Measurements from ENCODE around the gene OSCAR. TPM values are rescaled to one million over a fixed set of nuclear protein-coding genes. Genes with fewer than 3 reads are reported as not detected.
A peak's percentile ranks its signal among the peaks of the same experiment; 100 is the strongest.
"Not testable (repeated sequence)": the region's sequence is repeated elsewhere in the genome, so short reads cannot be mapped to it uniquely, and the experiment has no call there.

Gene OSCAR
- total RNA-seq, 2 donors from 2014 or later, result 1.1 to 2.3 TPM

DNA sequence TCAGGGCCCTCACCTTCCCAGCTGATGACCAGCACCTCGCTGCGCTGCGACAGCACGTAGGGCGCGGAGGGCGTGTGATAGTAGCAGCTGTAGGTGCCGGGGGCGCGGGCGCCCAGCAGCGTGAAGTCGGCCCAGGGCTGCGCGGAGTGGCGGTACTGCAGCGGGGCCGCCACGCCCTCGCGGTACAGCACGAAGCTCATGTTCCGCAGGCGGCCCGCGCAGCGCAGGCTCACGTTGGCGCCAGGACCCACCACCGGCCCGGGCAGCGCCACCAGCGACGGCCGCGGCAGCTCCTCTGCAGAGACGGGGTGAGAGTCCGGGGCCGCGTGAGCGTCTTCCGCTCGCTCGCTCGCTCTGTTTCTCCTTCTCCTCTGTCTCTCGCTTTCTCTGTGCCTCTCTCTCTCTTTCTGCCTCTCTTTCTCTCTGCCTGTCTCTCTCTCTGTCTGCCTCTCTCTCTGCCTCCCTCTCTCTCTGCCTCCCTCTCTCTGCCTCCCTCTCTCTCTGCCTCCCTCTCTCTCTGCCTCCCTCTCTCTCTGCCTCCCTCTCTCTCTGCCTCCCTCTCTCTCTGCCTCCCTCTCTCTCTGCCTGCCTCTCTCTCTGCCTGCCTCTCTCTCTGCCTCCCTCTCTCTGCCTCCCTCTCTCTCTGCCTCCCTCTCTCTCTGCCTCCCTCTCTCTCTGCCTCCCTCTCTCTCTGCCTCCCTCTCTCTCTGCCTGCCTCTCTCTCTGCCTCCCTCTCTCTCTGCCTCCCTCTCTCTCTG, 4.6 kb downstream of the OSCAR start:
- ATAC-seq (replicated peaks in 1 of 2), result peak; percentile 83 to 88
- peak overlapping the region; percentile 56 for H3K27ac Mint-ChIP-seq
- H3K36me3 Mint-ChIP-seq (ENCODE audit: insufficient read depth in 2 of 2); H3K9me3 Mint-ChIP-seq: not testable (repeated sequence)
- peaks cover 22% of the 10 kb centered on the region for H3K27me3 Mint-ChIP-seq (ENCODE audit: low read depth)
- DNase-seq, result peak; percentile 58 to 61
- H3K4me3 Mint-ChIP-seq, result peak overlapping the region; percentile 79 to 85
- H3K4me1 Mint-ChIP-seq (ENCODE audit: low read depth), result peaks cover 14% of the 10 kb centered on the region

- Mint-ChIP-seq H3K36me3 (ENCODE audit: insufficient read depth in 2 of 2) (peaks cover 0 to 4% of the 10 kb centered on the region in 2 donors), H3K4me1 (ENCODE audit: low read depth) (peaks cover 11% of the 10 kb centered on the region), H3K4me3 (peak overlapping the region; percentile 79 to 85), H3K27me3 (ENCODE audit: low read depth) (peaks cover 22% of the 10 kb centered on the region), H3K27ac (no peak overlapping the region), H3K9me3 (no peaks in the 10 kb centered on the region)
- no peak for ATAC-seq (replicated peaks in 1 of 2)
- DNase-seq, result no peak
Measured at GRCh38 chr19:54095136-54095858, 5.3 kb downstream of the OSCAR start.

DNA sequence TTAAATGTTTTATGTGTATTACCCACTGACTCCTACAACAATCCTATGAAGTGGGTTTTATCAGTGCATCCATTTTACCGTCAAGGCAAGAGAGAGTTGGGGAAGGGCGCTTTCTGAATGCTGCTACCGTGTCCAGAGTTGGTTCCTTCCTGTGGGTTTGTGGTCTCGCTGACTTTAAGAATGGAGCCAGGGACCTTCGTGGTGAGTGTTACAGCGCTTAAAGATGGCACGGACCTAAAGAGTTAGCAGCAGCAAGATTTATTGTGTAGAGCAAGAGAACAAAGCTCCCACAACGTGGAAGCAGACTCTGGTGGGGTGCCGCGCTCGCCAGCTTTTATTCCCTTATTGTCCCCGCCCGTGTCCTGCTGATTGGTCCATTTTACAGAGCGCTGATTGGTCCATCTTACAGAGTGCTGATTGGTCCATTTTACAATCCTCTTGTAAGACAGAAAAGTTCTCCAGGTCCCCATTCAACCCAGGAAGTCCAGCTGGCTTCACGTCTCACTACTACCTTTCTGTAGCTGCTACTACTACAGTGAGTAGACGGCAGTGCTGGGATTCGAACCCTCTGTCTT, 6.1 kb downstream of the OSCAR start:
- Mint-ChIP-seq H3K36me3 (ENCODE audit: insufficient read depth in 2 of 2) (peaks cover 0 to 4% of the 10 kb centered on the region in 2 donors), H3K4me1 (ENCODE audit: low read depth) (peaks cover 11% of the 10 kb centered on the region), H3K27me3 (ENCODE audit: low read depth) (peaks cover 22% of the 10 kb centered on the region), H3K9me3 (no peaks in the 10 kb centered on the region), H3K4me3 (peak overlapping the region in 1 of 2 donors; percentile 14), H3K27ac (no peak overlapping the region)
- no peak for ATAC-seq (replicated peaks in 1 of 2)
- DNase-seq, result no peak

- Mint-ChIP-seq H3K27me3 (ENCODE audit: low read depth) (no peaks in the 10 kb centered on the region), H3K27ac (no peak overlapping the region), H3K36me3 (ENCODE audit: insufficient read depth in 2 of 2) (peaks cover 8% of the 10 kb centered on the region in 2 donors), H3K4me3 (no peak overlapping the region), H3K4me1 (ENCODE audit: low read depth) (no peaks in the 10 kb centered on the region), H3K9me3 (peaks cover 4 to 8% of the 10 kb centered on the region in 2 donors)
- no peak for DNase-seq
- ATAC-seq (replicated peaks in 1 of 2), result no peak
Measured at GRCh38 chr19:54084410-54084809, 16.2 kb downstream of the OSCAR start.

- DNase-seq, result no peak
- peaks cover 8% of the 10 kb centered on the region in 2 donors for H3K36me3 Mint-ChIP-seq (ENCODE audit: insufficient read depth in 2 of 2)
- no peak for ATAC-seq (replicated peaks in 1 of 2)
- H3K4me3 Mint-ChIP-seq, result no peak within 1 kb of the TSS
- H3K27ac Mint-ChIP-seq, result no peak within 1 kb of the TSS
- no peaks in the 10 kb centered on the region for H3K27me3 Mint-ChIP-seq (ENCODE audit: low read depth)
- H3K9me3 Mint-ChIP-seq, result peaks cover 4 to 8% of the 10 kb centered on the region in 2 donors
- H3K4me1 Mint-ChIP-seq (ENCODE audit: low read depth), result no peaks in the 10 kb centered on the region
Measured at GRCh38 chr19:54081032-54081431, 19.6 kb downstream of the OSCAR start, which contains the start of gene TARM1. TSS of gene TARM1 (minus strand) at chr19:54081365. CDS start at chr19:54081340, 25 bp downstream.

- DNase-seq (no peak), ATAC-seq (replicated peaks in 1 of 2) (no peak)
- H3K4me3 Mint-ChIP-seq, result no peak overlapping the region
- no peaks in the 10 kb centered on the region for H3K27me3 Mint-ChIP-seq (ENCODE audit: low read depth)
- H3K4me1 Mint-ChIP-seq (ENCODE audit: low read depth), result no peaks in the 10 kb centered on the region
- peaks cover 0 to 4% of the 10 kb centered on the region in 2 donors for H3K9me3 Mint-ChIP-seq
- no peak overlapping the region for H3K27ac Mint-ChIP-seq
- H3K36me3 Mint-ChIP-seq (ENCODE audit: insufficient read depth in 2 of 2), result peaks cover 4 to 6% of the 10 kb centered on the region in 2 donors
Measured at GRCh38 chr19:54077334-54077733, 23.3 kb downstream of the OSCAR start.

DNA sequence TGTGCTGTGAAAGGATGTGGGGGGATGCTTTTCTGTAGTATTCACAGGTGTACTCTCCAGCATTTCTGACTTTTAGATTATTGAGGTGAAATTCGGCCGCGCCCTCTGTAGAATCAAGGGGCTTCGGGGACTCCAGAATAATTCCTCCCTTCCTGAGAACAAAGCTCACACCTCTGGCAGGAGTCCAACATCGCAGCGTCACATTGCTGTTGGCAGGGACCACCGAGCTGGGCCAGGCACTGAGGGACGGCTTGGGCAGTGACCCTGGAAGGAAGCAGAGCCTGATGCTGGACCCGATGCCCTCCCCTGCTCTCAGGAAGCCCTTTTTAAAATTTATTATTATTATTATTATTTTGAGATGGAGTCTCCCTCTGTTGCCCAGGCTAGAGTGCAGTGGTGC, 25.8 kb downstream of the OSCAR start:
- Mint-ChIP-seq H3K4me1 (ENCODE audit: low read depth) (no peaks in the 10 kb centered on the region), H3K4me3 (no peak overlapping the region), H3K36me3 (ENCODE audit: insufficient read depth in 2 of 2) (peaks cover 1 to 4% of the 10 kb centered on the region in 2 donors), H3K27ac (no peak overlapping the region), H3K9me3 (peaks cover 0 to 1% of the 10 kb centered on the region in 2 donors), H3K27me3 (ENCODE audit: low read depth) (no peaks in the 10 kb centered on the region)
- DNase-seq (no peak), ATAC-seq (replicated peaks in 1 of 2) (no peak)

GRCh38 chr19:54073829-54074228, 26.8 kb downstream of the OSCAR start:
- no peak for DNase-seq
- H3K27me3 Mint-ChIP-seq (ENCODE audit: low read depth), result no peaks in the 10 kb centered on the region
- H3K4me1 Mint-ChIP-seq (ENCODE audit: low read depth), result no peaks in the 10 kb centered on the region
- H3K36me3 Mint-ChIP-seq (ENCODE audit: insufficient read depth in 2 of 2), result no peaks in the 10 kb centered on the region
- H3K4me3 Mint-ChIP-seq, result no peak overlapping the region
- H3K9me3 Mint-ChIP-seq, result no peaks in the 10 kb centered on the region
- no peak for ATAC-seq (replicated peaks in 1 of 2)
- no peak overlapping the region for H3K27ac Mint-ChIP-seq

- Mint-ChIP-seq H3K27ac (no peak overlapping the region), H3K4me3 (no peak overlapping the region), H3K9me3 (no peaks in the 10 kb centered on the region), H3K36me3 (ENCODE audit: insufficient read depth in 2 of 2) (no peaks in the 10 kb centered on the region), H3K27me3 (ENCODE audit: low read depth) (peaks cover 12% of the 10 kb centered on the region), H3K4me1 (ENCODE audit: low read depth) (no peaks in the 10 kb centered on the region)
- ATAC-seq (replicated peaks in 1 of 2) (no peak), DNase-seq (no peak)
Measured at GRCh38 chr19:54069470-54069869, 31.1 kb downstream of the OSCAR start.

DNA sequence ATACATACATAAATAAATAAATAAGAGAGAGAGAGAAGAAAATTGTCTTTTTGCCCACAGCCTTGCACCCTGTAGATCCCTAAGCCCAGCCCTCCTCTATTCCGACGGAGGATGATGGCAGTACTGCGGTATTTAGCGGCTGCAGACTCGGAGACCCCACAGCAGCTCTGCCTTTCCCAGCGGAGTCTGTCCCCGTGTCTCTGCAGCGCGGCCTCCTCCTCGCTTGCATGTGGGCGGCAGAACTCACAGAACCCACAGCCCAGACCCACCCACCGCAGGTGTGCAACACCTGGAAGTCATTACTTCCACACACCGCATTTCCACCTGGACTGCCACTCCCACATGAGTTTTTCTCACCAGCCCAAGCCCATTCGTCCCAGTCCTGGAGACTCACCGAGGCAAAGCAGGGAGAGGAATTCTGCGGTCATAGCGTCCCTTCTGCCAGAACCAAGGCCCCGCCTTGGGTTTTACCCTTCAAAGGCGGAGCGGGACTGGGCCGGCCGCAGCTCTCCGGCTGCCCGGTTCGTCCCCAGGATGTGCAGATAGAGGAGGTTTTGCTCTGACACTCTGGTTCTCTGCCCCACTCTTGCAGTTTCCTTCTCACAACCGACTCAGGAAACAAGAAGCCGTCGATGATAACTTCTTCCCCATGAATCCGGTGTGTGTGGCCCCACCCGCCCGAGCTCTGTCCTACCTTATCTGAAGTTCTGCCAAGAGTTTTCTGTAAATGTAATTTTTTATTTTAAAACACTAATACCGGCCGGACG, 37.1 kb downstream of the OSCAR start, which contains the start of gene VSTM1:
TSS of gene VSTM1 (minus strand) at position 548 of the 767 bp plus-strand sequence. CDS start at position 428, 120 bp downstream.
- Mint-ChIP-seq H3K4me3 (no peak within 1 kb of the TSS), H3K9me3 (no peaks in the 10 kb centered on the region), H3K27me3 (ENCODE audit: low read depth) (peaks cover 31% of the 10 kb centered on the region), H3K36me3 (ENCODE audit: insufficient read depth in 2 of 2) (no peaks in the 10 kb centered on the region), H3K4me1 (ENCODE audit: low read depth) (no peaks in the 10 kb centered on the region), H3K27ac (no peak within 1 kb of the TSS)
- DNase-seq (no peak), ATAC-seq (replicated peaks in 1 of 2) (no peak)

GRCh38 chr19:54062643-54063042, 38.0 kb downstream of the OSCAR start:
- no peak overlapping the region for H3K4me3 Mint-ChIP-seq
- DNase-seq, result no peak
- H3K4me1 Mint-ChIP-seq (ENCODE audit: low read depth), result no peaks in the 10 kb centered on the region
- no peak for ATAC-seq (replicated peaks in 1 of 2)
- H3K27me3 Mint-ChIP-seq (ENCODE audit: low read depth), result peaks cover 31% of the 10 kb centered on the region
- no peak overlapping the region for H3K27ac Mint-ChIP-seq
- no peaks in the 10 kb centered on the region for H3K36me3 Mint-ChIP-seq (ENCODE audit: insufficient read depth in 2 of 2)
- no peaks in the 10 kb centered on the region for H3K9me3 Mint-ChIP-seq

DNA sequence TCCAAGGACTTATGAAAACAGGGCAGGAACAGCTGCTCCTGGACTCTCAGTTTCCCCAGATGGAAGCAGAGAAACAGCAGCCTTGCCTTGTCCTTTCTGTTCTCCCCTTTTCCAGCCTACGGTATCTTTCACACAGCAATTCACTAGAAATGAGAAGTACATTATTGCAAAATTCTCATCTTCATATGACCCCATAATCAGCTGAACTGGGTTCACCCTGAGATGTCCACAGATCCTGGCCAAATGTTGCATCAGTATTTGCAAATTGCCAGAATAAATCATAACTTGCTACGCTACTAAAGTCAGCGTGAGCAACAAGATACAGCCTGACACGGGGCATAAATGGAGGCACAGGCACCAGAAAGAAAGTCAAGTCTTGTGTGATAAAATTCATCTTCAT, 53.0 kb downstream of the OSCAR start:
- DNase-seq (no peak), ATAC-seq (replicated peaks in 1 of 2) (no peak)
- no peaks in the 10 kb centered on the region for H3K36me3 Mint-ChIP-seq (ENCODE audit: insufficient read depth in 2 of 2)
- H3K4me1 Mint-ChIP-seq (ENCODE audit: low read depth), result no peaks in the 10 kb centered on the region
- no peak overlapping the region for H3K27ac Mint-ChIP-seq
- H3K27me3 Mint-ChIP-seq (ENCODE audit: low read depth), result peaks cover 22% of the 10 kb centered on the region
- peaks cover 0 to 3% of the 10 kb centered on the region in 2 donors for H3K9me3 Mint-ChIP-seq
- no peak overlapping the region for H3K4me3 Mint-ChIP-seq

Data from activated T-cell treated with anti-CD3 and anti-CD28 coated beads, Interleukin-2, amount 50 U/mL, for 72 hours (primary cell).